Measurements from ENCODE around the gene DNAH12.
"Not testable (repeated sequence)": the region's sequence is repeated elsewhere in the genome, so short reads cannot be mapped to it uniquely, and the experiment has no call there.

DNAH12 gene

GRCh38 chr3:57350271-57350670 is 193.9 kb downstream of the DNAH12 start:
- H3K4me2 ChIP-seq (ENCODE audit: low read length) = no peak overlapping the region
- no peaks in the 10 kb centered on the region for H3K9me3 ChIP-seq (ENCODE audit: control insufficient read depth, insufficient read depth, low read length)
- TF ChIP-seq CTCF (IDR thresholded peaks at IDR 0.05; ENCODE audit: low read depth, low read length, poor library complexity, severe bottlenecking) = no peak
- TF ChIP-seq EZH2phosphoT487 (IDR thresholded peaks at IDR 0.05; ENCODE audit: borderline replicate concordance, low read length) = no peak
- H3K9me2 ChIP-seq (replicated peaks; ENCODE audit: control insufficient read depth, low read length) = no peaks in the 10 kb centered on the region
- H3K36me3 ChIP-seq (ENCODE audit: control insufficient read depth, low read length) = no peaks in the 10 kb centered on the region
- H3K27ac ChIP-seq (ENCODE audit: low read depth, low read length) = no peak overlapping the region
- H3F3A ChIP-seq (ENCODE audit: control insufficient read depth, insufficient read depth) = no peaks in the 10 kb centered on the region
- H3K4me3 ChIP-seq (ENCODE audit: low read length) = no peak overlapping the region
- no peaks in the 10 kb centered on the region for H4K20me1 ChIP-seq (ENCODE audit: control insufficient read depth, insufficient read depth, low read depth, low read length)
- H3K27me3 ChIP-seq (ENCODE audit: control insufficient read depth, low read length) = no peaks in the 10 kb centered on the region
- no peaks in the 10 kb centered on the region for H3K79me2 ChIP-seq (ENCODE audit: control insufficient read depth, low read length)
- H3K4me1 ChIP-seq (ENCODE audit: control insufficient read depth, low read length) = no peaks in the 10 kb centered on the region

GRCh38 chr3:57339071-57339642 is 205.0 kb downstream of the DNAH12 start:
- not testable (repeated sequence) for H3K4me3 ChIP-seq (ENCODE audit: low read length); H3K9me3 ChIP-seq (ENCODE audit: control insufficient read depth, insufficient read depth, low read length); H3K27ac ChIP-seq (ENCODE audit: low read depth, low read length); H3K36me3 ChIP-seq (ENCODE audit: control insufficient read depth, low read length); H3K79me2 ChIP-seq (ENCODE audit: control insufficient read depth, low read length); H3K4me1 ChIP-seq (ENCODE audit: control insufficient read depth, low read length); H3F3A ChIP-seq (ENCODE audit: control insufficient read depth, insufficient read depth); H3K9me2 ChIP-seq (replicated peaks; ENCODE audit: control insufficient read depth, low read length); H4K20me1 ChIP-seq (ENCODE audit: control insufficient read depth, insufficient read depth, low read depth, low read length); H3K4me2 ChIP-seq (ENCODE audit: low read length)
- peaks cover 12% of the 10 kb centered on the region for H3K27me3 ChIP-seq (ENCODE audit: control insufficient read depth, low read length)

GRCh38 chr3:57338272-57339070 is 205.7 kb downstream of the DNAH12 start:
- not testable (repeated sequence) for H3K9me2 ChIP-seq (replicated peaks; ENCODE audit: control insufficient read depth, low read length); H3K4me1 ChIP-seq (ENCODE audit: control insufficient read depth, low read length); H3F3A ChIP-seq (ENCODE audit: control insufficient read depth, insufficient read depth); H3K27ac ChIP-seq (ENCODE audit: low read depth, low read length); H3K36me3 ChIP-seq (ENCODE audit: control insufficient read depth, low read length); H3K79me2 ChIP-seq (ENCODE audit: control insufficient read depth, low read length); H3K4me2 ChIP-seq (ENCODE audit: low read length); H3K4me3 ChIP-seq (ENCODE audit: low read length); H4K20me1 ChIP-seq (ENCODE audit: control insufficient read depth, insufficient read depth, low read depth, low read length); H3K9me3 ChIP-seq (ENCODE audit: control insufficient read depth, insufficient read depth, low read length)
- H3K27me3 ChIP-seq (ENCODE audit: control insufficient read depth, low read length) = peaks cover 12% of the 10 kb centered on the region

- Histone ChIP-seq H3K27me3 (ENCODE audit: control insufficient read depth, low read length) (peaks cover 12% of the 10 kb centered on the region), H3K4me3 (ENCODE audit: low read length) (no peak overlapping the region), H3F3A (ENCODE audit: control insufficient read depth, insufficient read depth) (no peaks in the 10 kb centered on the region), H3K9me2 (replicated peaks; ENCODE audit: control insufficient read depth, low read length) (no peaks in the 10 kb centered on the region), H3K79me2 (ENCODE audit: control insufficient read depth, low read length) (no peaks in the 10 kb centered on the region), H3K27ac (ENCODE audit: low read depth, low read length) (no peak overlapping the region), H3K9me3 (ENCODE audit: control insufficient read depth, insufficient read depth, low read length) (no peaks in the 10 kb centered on the region), H3K4me1 (ENCODE audit: control insufficient read depth, low read length) (no peaks in the 10 kb centered on the region), H3K4me2 (ENCODE audit: low read length) (no peak overlapping the region), H3K36me3 (ENCODE audit: control insufficient read depth, low read length) (no peaks in the 10 kb centered on the region), H4K20me1 (ENCODE audit: control insufficient read depth, insufficient read depth, low read depth, low read length) (no peaks in the 10 kb centered on the region)
- TF ChIP-seq EZH2phosphoT487 (IDR thresholded peaks at IDR 0.05; ENCODE audit: borderline replicate concordance, low read length) = no peak
- no peak for TF ChIP-seq CTCF (IDR thresholded peaks at IDR 0.05; ENCODE audit: low read depth, low read length, poor library complexity, severe bottlenecking)
Measured at GRCh38 chr3:57335283-57335938, 208.7 kb downstream of the DNAH12 start.

All from DOHH2 (cell line).